GM23338 (cell line): ENCODE measurements around the gene IMPA2. TPM values are rescaled to one million over a fixed set of nuclear protein-coding genes. Genes with fewer than 3 reads are reported as not detected.

Experiments
- ATAC-seq: fragments of 200-7000 bp; cut with Tn5 transposase; 3 replicates; pipeline ENCODE4 v1.9.1; 2020
- DNase-seq: peaks from one replicate; pipeline ENCODE4 v3.0.0-alpha.2; 2015; ENCODE audit warnings: low spot score
- H2AFZ ChIP-seq: fragments of 200-600 bp; sonication (generic); 2 replicates; pipeline ENCODE4 v1.8.0; 2016; ENCODE audit warnings: antibody characterized with exemption, mild to moderate bottlenecking, moderate library complexity
- H3F3A ChIP-seq: fragments of 200-600 bp; sonication (generic); replicated peaks from 2 replicates; pipeline ENCODE4 v1.8.0; 2017; ENCODE audit warnings: antibody characterized with exemption, mixed run types, low read depth
- H3K27ac ChIP-seq: fragments of 200-600 bp; sonication (generic); 2 replicates; pipeline ENCODE4 v1.6.1; 2016; ENCODE audit warnings: low read depth
- H3K27me3 ChIP-seq: fragments of 200-600 bp; sonication (generic); 2 replicates; pipeline ENCODE4 v1.8.0; 2016; ENCODE audit warnings: mild to moderate bottlenecking, mixed run types, moderate library complexity; ENCODE audit not compliant: insufficient read depth
- H3K36me3 ChIP-seq: fragments of 200-600 bp; sonication (generic); 2 replicates; pipeline ENCODE4 v1.8.0; 2016; ENCODE audit warnings: mild to moderate bottlenecking; ENCODE audit not compliant: insufficient read depth
- H3K4me1 ChIP-seq: fragments of 200-600 bp; sonication (generic); 2 replicates; pipeline ENCODE4 v1.8.0; 2016; ENCODE audit warnings: mild to moderate bottlenecking, moderate library complexity; ENCODE audit not compliant: insufficient read depth
- H3K4me2 ChIP-seq: fragments of 200-600 bp; sonication (generic); 2 replicates; pipeline ENCODE4 v1.7.1; 2017; ENCODE audit warnings: mixed run types
- H3K4me3 ChIP-seq: fragments of 200-600 bp; sonication (generic); 2 replicates; pipeline ENCODE4 v1.6.1; 2016; ENCODE audit warnings: mixed run types
- H3K79me2 ChIP-seq: fragments of 200-600 bp; sonication (generic); replicated peaks from 2 replicates; pipeline ENCODE4 v1.8.0; 2017; ENCODE audit warnings: mild to moderate bottlenecking; ENCODE audit not compliant: insufficient read depth
- H3K9me2 ChIP-seq: fragments of 200-600 bp; sonication (generic); 2 replicates; pipeline ENCODE4 v1.8.0; 2017; ENCODE audit not compliant: insufficient read depth
- H4K20me1 ChIP-seq: fragments of 200-600 bp; sonication (generic); replicated peaks from 2 replicates; pipeline ENCODE4 v1.8.0; 2017; ENCODE audit warnings: mild to moderate bottlenecking; ENCODE audit not compliant: insufficient read depth
- H3K27ac Mint-ChIP-seq: 2 replicates; pipeline ENCODE4 v1.8.0; 2020; ENCODE audit warnings: inconsistent platforms, mild to moderate bottlenecking, moderate library complexity, mixed read lengths
- H3K27me3 Mint-ChIP-seq: 3 replicates; pipeline ENCODE4 v1.8.0; 2022; ENCODE audit warnings: low read depth, mild to moderate bottlenecking, moderate library complexity, mixed read lengths, inconsistent platforms; ENCODE audit not compliant: insufficient read depth, poor library complexity
- H3K36me3 Mint-ChIP-seq: 3 replicates; pipeline ENCODE4 v1.8.0; 2021; ENCODE audit warnings: low read depth, mild to moderate bottlenecking, inconsistent platforms, moderate library complexity, mixed read lengths
- H3K4me1 Mint-ChIP-seq: 3 replicates; pipeline ENCODE4 v1.8.0; 2020; ENCODE audit warnings: mild to moderate bottlenecking, inconsistent platforms, mixed read lengths
- H3K4me3 Mint-ChIP-seq: 3 replicates; pipeline ENCODE4 v1.8.0; 2021; ENCODE audit warnings: moderate library complexity, mild to moderate bottlenecking, inconsistent platforms, mixed read lengths
- H3K9me3 Mint-ChIP-seq: 3 replicates; pipeline ENCODE4 v1.8.0; 2020; ENCODE audit warnings: moderate library complexity, mild to moderate bottlenecking, inconsistent platforms, mixed read lengths
- CREB1 ChIP-seq: fragments of 250-450 bp; sonication (Bioruptor Pico); IDR thresholded peaks from 2 replicates; pipeline ENCODE4 v1.5.0; 2020; ENCODE audit warnings: low read depth, mild to moderate bottlenecking, moderate library complexity
- CTCF ChIP-seq, 2 experiments: fragments of 200-600 bp in 1 of 2; sonication (generic) in 1 of 2; conservative IDR thresholded peaks; 2 replicates each; pipeline versions ENCODE4 v1.5.1 to v1.6.1; 2016 to 2017; ENCODE audit warnings: antibody characterized with exemption in 2 of 2, low read depth in 2 of 2, mild to moderate bottlenecking in 2 of 2, moderate library complexity in 1 of 2
- ETS1 ChIP-seq: IDR thresholded peaks from 2 replicates; pipeline ENCODE4 v1.6.1; 2016; ENCODE audit warnings: antibody characterized with exemption
- EZH2 ChIP-seq: fragments of 200-600 bp; sonication (generic); IDR thresholded peaks from one replicate; pipeline ENCODE4 v1.8.0; 2017; ENCODE audit warnings: antibody characterized with exemption, mild to moderate bottlenecking, low read depth; ENCODE audit not compliant: unreplicated experiment
- EZH2phosphoT487 ChIP-seq: fragments of 200-600 bp; sonication (generic); IDR thresholded peaks from one replicate; pipeline ENCODE4 v1.8.1; 2018; ENCODE audit warnings: antibody characterized with exemption; ENCODE audit not compliant: unreplicated experiment
- JUNB ChIP-seq: IDR thresholded peaks from one replicate; pipeline ENCODE4 v1.6.1; 2016; ENCODE audit warnings: antibody characterized with exemption; ENCODE audit not compliant: unreplicated experiment
- NANOG ChIP-seq: IDR thresholded peaks from 2 replicates; pipeline ENCODE4 v1.6.1; 2016; ENCODE audit warnings: antibody characterized with exemption, borderline replicate concordance
- POLR2AphosphoS5 ChIP-seq: IDR thresholded peaks from 2 replicates; pipeline ENCODE4 v1.6.1; 2016; ENCODE audit warnings: antibody characterized with exemption, low read depth
- REST ChIP-seq: IDR thresholded peaks from one replicate; pipeline ENCODE4 v1.6.1; 2018; ENCODE audit warnings: antibody characterized with exemption; ENCODE audit not compliant: unreplicated experiment
- STAT1 ChIP-seq: IDR thresholded peaks from one replicate; pipeline ENCODE4 v1.6.1; 2016; ENCODE audit warnings: antibody characterized with exemption; ENCODE audit not compliant: unreplicated experiment
- ZNF114 ChIP-seq: fragments of 250-450 bp; sonication (Bioruptor Pico); IDR thresholded peaks from 2 replicates; pipeline ENCODE4 v1.5.0; 2020; ENCODE audit warnings: mild to moderate bottlenecking, moderate library complexity
- ZNF331 ChIP-seq: fragments of 250-450 bp; sonication (Bioruptor Pico); IDR thresholded peaks from 2 replicates; pipeline ENCODE4 v1.5.0; 2020; ENCODE audit warnings: low read depth, mild to moderate bottlenecking, moderate library complexity
- ZNF462 ChIP-seq: fragments of 250-450 bp; sonication (Bioruptor Pico); IDR thresholded peaks from 2 replicates; pipeline ENCODE4 v1.5.0; 2020; ENCODE audit warnings: mild to moderate bottlenecking, moderate library complexity
- polyA plus RNA-seq: library from polyadenylated mRNA; unstranded; fragments of >200 nt; fragmentation: Nextera tagmentation; extraction: Ambion mirVana; gene quantifications from 2 replicates; pipeline ENCODE4 v1.2.1, GENCODE V29; 2016
- total RNA-seq: library from RNA; depleted of rRNA; stranded (reverse); fragments of >200 nt; shearing (Covaris generic); gene quantifications from 2 replicates; pipeline ENCODE4 v1.2.3, GENCODE V29; 2014

The IMPA2 gene
- total and polyA plus RNA-seq, 2 experiments from 2014 or later, result 50.4 to 122 TPM

- H3K4me3 ChIP-seq, result no peak overlapping the region
- no peaks in the 10 kb centered on the region for H3K36me3 ChIP-seq
- no peaks in the 10 kb centered on the region for H3K4me1 ChIP-seq
- H3K27ac Mint-ChIP-seq, result no peak overlapping the region
- no peaks in the 10 kb centered on the region for H3K27me3 ChIP-seq
- H3K9me2 ChIP-seq, result no peaks in the 10 kb centered on the region
- no peak overlapping the region for H3K4me3 Mint-ChIP-seq
- no peaks in the 10 kb centered on the region for H3F3A ChIP-seq
- peaks cover 6% of the 10 kb centered on the region for H3K4me1 Mint-ChIP-seq
- no peak overlapping the region for H3K27ac ChIP-seq
- H3K79me2 ChIP-seq, result no peaks in the 10 kb centered on the region
- H3K27me3 Mint-ChIP-seq, result peaks cover 7% of the 10 kb centered on the region
- DNase-seq, result no peak
- H3K36me3 Mint-ChIP-seq, result no peaks in the 10 kb centered on the region
- ATAC-seq, result no peak
- H3K4me2 ChIP-seq, result no peak overlapping the region
- no peak overlapping the region for H2AFZ ChIP-seq
- peaks cover 2% of the 10 kb centered on the region; the same call in 1 of the 3 replicates for H3K9me3 Mint-ChIP-seq
- no peaks in the 10 kb centered on the region for H4K20me1 ChIP-seq
- TF ChIP-seq ETS1, result no peak
- no peak for TF ChIP-seq CREB1
- no peak for TF ChIP-seq POLR2AphosphoS5
- TF ChIP-seq EZH2, result no peak
- no peak for TF ChIP-seq JUNB
- TF ChIP-seq ZNF462 (CRISPR knock-in tag), result no peak
- no peak for TF ChIP-seq ZNF114
- no peak for TF ChIP-seq ZNF331 (CRISPR knock-in tag)
- no peak for TF ChIP-seq STAT1
- no peak for TF ChIP-seq CTCF (conservative IDR thresholded peaks at IDR 0.05; ENCODE audit: low read depth in 2 of 2)
- TF ChIP-seq EZH2phosphoT487, result no peak
- TF ChIP-seq REST, result no peak
- TF ChIP-seq NANOG, result no peak
Observed at GRCh38 chr18:12056034-12056883, 75.0 kb downstream of the IMPA2 start.
